Panc1 (cell line): ENCODE results near the gene ITGA11.

Experiments
- CTCF ChIP-seq: fragments of 450-650 bp; IDR thresholded peaks from 2 replicates; pipeline ENCODE4 v1.5.1; 2017; ENCODE audit warnings: mild to moderate bottlenecking
- POLR2AphosphoS5 ChIP-seq: IDR thresholded peaks from 2 replicates; pipeline ENCODE4 v1.6.1; 2012; ENCODE audit warnings: mild to moderate bottlenecking, low read depth, low read length, moderate library complexity
- SIN3A ChIP-seq: IDR thresholded peaks from 2 replicates; pipeline ENCODE4 v1.6.1; 2012; ENCODE audit warnings: low read depth, mild to moderate bottlenecking, low read length, moderate library complexity, borderline replicate concordance; ENCODE audit not compliant: insufficient read depth
- TCF7L2 ChIP-seq: IDR thresholded peaks from 2 replicates; pipeline ENCODE4 v1.6.1; 2011; ENCODE audit warnings: mild to moderate bottlenecking, low read depth, low read length, inconsistent platforms

DNA sequence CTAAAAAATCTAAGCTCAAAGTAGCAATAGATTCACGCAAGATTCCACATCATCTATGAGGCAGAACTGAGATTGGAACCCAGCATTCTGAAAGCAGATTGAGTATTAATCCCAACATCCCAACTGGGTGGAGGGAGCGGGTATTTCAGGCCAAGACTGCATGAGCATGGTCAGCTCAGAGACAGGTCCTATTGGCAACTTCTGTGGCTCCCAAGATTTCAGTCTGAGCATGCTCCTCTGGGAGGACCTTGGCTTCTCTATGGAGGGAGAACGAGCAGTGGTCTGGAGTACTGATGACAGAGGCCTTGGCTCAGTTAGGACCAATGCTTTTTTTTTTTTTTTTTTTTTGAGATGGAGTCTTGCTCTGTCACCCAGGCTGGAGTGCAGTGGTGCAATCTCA, 4.0 kb upstream of the ITGA11 start:
- TF ChIP-seq POLR2AphosphoS5 (no peak), TCF7L2 (no peak), CTCF (no peak), SIN3A (no peak)
